Heart right ventricle (tissue), 16 donors: Measurements from ENCODE around the gene ZNF488. TPM values are rescaled to one million over a fixed set of nuclear protein-coding genes. Genes with fewer than 3 reads are reported as not detected.

ENCODE experiments used
- ATAC-seq, 8 donors: fragments of 200-7000 bp; cut with Tn5 transposase; one replicate each; pipeline ENCODE4 v1.9.1; 2020; ENCODE audit warnings: mild to moderate bottlenecking in 8 of 8, moderate library complexity in 8 of 8, moderate number of reproducible peaks in 1 of 8
- DNase-seq, 2 donors: peaks; one replicate each; pipeline ENCODE4 v3.0.0-alpha.2; 2020
- H3K27ac ChIP-seq, 10 donors: fragments of 200-600 bp; sonication (generic) in 2 of 10; one replicate each; pipeline versions ENCODE4 v1.5.0 to v1.8.0; 2020 to 2022; ENCODE audit warnings: mild to moderate bottlenecking in 3 of 10
- H3K27me3 ChIP-seq, 7 donors: fragments of 200-600 bp; one replicate each; pipeline ENCODE4 v1.8.0; 2021 to 2022; ENCODE audit warnings: mild to moderate bottlenecking in 2 of 7
- H3K36me3 ChIP-seq, 9 donors: fragments of 200-600 bp; sonication (generic) in 1 of 9; one replicate each; pipeline versions ENCODE4 v1.5.0 to v1.8.0; 2020 to 2022; ENCODE audit warnings: mild to moderate bottlenecking in 2 of 9
- H3K4me1 ChIP-seq, 9 donors: fragments of 200-600 bp; sonication (generic) in 1 of 9; one replicate each; pipeline versions ENCODE4 v1.5.0 to v1.8.0; 2020 to 2022; ENCODE audit warnings: mild to moderate bottlenecking in 4 of 9
- H3K4me3 ChIP-seq, 10 donors: fragments of 200-600 bp; sonication (generic) in 2 of 10; one replicate each; pipeline versions ENCODE4 v1.5.0 to v1.8.0; 2020 to 2022; ENCODE audit warnings: mild to moderate bottlenecking in 7 of 10, moderate library complexity in 2 of 10
- H3K9me3 ChIP-seq, 11 donors: fragments of 200-600 bp in 10 of 11; sonication (generic) in 2 of 11; one replicate each; pipeline versions ENCODE4 v1.5.0 to v1.8.0; 2013 to 2022; ENCODE audit warnings: mild to moderate bottlenecking in 2 of 11, control low read depth in 1 of 11, moderate library complexity in 1 of 11
- WGBS, 2 donors: extraction: QIAGEN DNeasy Blood & Tissue Kit; methylation state at CpG; one replicate each; pipeline ENCODE4 v1.1.7; 2013; ENCODE audit warnings: inconsistent platforms in 1 of 2; 5-methylcytosine and 5-hydroxymethylcytosine counted together
- intact Hi-C, 10 donors: fragments of 100-400 bp; cut with DNase I; formaldehyde crosslinking; loops; one replicate each; pipeline versions ENCODE4 v1.11.1 to v1.14.2; 2022
- polyA plus RNA-seq, 2 donors: library from polyadenylated mRNA; stranded (reverse); fragments of 200-250 nt; gene quantifications; one replicate each; pipeline ENCODE4 v1.2.3, GENCODE V29; 2013
- total RNA-seq, 10 donors: library from RNA; stranded (reverse); fragmentation: NEBNext Ultra II Directional in 3 of 10; extraction: Animal tissue kit (Norgen Biotek cat#: 25700) in 3 of 10; gene quantifications; one replicate each; pipeline versions ENCODE4 v1.2.1 to v1.2.4, GENCODE V29; 2021 to 2023
- TF ChIP-seq, protein P1 (sequence below), 9 donors: fragments of 200-600 bp; sonication (generic) in 2 of 9; IDR thresholded peaks; one replicate each; pipeline versions ENCODE4 v1.5.0 to v1.8.0; 2021 to 2022; ENCODE audit warnings: antibody characterized with exemption in 9 of 9, mild to moderate bottlenecking in 5 of 9, moderate library complexity in 1 of 9
- donor health status: Arrhythmogenic right ventricular cardiomyopathy.
- donor health status: ischemic (EF 13 %, LVEDD 7.1; RV severe dilation, severe dysfunction).
- donor health status: healthy with polysubstance abuse.
- donor health status: DM: no; HTN: yes; CAD: no.
- donor health status: DM: no; HTN: no; CAD: no.
- donor health status: ischemic (EF 25% LVEDD 6.9; RV normal size, moderate dysfunction).
- donor health status: ischemic (EF 25% LVEDD 5.7; RV mildly dilated, moderate dysfunction).
- donor health status: healthy.
- donor health status: DM: yes; HTN: yes; CAD: no.
- donor health status: Ischemic cardiomyopathy.
- donor health status: ischemic (EF 35%, LVEDD 5.7; RV mildly dilated, moderate dysfunction).
- donor health status: nonischemic (EF 11% LVEDD 7.7; RV severe dilation, severe dysfunction).
- donor health status: DM: yes; HTN: yes; CAD: no.
- donor health status: PGD.
- donor health status: ischemic (EF 29% LVEDD 5.4; RV normal size, mild dysfunction).
- donor health status: nonischemic (EF 23%, LVEDD 6.1; RV moderate dilation, normal function).

The ZNF488 gene
- total and polyA plus RNA-seq, 12 donors, result 0.05 to 0.14 (median 0.09) TPM; not detected in 7

- Histone ChIP-seq H3K4me3 (no peak overlapping the region), H3K9me3 (no peaks in the 10 kb centered on the region), H3K4me1 (peaks cover 0 to 12% (median 7%) of the 10 kb centered on the region in 9 donors), H3K36me3 (no peaks in the 10 kb centered on the region), H3K27ac (no peak overlapping the region), H3K27me3 (peaks cover 0 to 53% (median 20%) of the 10 kb centered on the region in 7 donors)
- ATAC-seq (no peak), DNase-seq (no peak)
- intact Hi-C loops, result loop anchor here in 1 of 10 donors (5.0 kb wide), 1 partner anchor 1098 kb away; no protein-coding TSS in a partner anchor
- 78 to 83% methylated on average over 8 of the region's 8 CpGs for WGBS, 2 donors
- TF ChIP-seq, protein P1, sequence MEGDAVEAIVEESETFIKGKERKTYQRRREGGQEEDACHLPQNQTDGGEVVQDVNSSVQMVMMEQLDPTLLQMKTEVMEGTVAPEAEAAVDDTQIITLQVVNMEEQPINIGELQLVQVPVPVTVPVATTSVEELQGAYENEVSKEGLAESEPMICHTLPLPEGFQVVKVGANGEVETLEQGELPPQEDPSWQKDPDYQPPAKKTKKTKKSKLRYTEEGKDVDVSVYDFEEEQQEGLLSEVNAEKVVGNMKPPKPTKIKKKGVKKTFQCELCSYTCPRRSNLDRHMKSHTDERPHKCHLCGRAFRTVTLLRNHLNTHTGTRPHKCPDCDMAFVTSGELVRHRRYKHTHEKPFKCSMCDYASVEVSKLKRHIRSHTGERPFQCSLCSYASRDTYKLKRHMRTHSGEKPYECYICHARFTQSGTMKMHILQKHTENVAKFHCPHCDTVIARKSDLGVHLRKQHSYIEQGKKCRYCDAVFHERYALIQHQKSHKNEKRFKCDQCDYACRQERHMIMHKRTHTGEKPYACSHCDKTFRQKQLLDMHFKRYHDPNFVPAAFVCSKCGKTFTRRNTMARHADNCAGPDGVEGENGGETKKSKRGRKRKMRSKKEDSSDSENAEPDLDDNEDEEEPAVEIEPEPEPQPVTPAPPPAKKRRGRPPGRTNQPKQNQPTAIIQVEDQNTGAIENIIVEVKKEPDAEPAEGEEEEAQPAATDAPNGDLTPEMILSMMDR (IDR thresholded peaks at IDR 0.05), result no peak
Observed at GRCh38 chr10:47380341-47381102, 3.6 kb downstream of the ZNF488 start.

DNA sequence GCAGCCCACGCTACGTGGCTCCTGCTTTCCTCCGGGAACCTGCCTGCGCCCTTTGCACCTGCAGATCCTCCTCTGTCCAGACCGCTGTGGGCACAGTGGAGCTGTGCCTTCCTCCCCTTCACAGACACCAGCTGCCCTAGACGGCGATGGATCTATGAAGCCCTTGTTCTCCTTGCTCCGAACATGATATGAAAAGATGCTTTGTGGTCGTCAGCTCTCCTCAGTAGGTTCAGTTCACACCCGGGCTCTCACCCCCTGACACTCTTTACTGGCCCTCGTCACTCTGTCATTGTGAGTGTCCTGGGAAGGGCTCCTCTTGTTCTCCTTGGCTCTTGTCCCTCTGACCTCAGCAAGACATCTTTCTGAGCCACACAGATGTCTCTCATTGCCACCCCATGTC is 4.2 kb downstream of the ZNF488 start:
- TF ChIP-seq, protein P1 (IDR thresholded peaks at IDR 0.05), result no peak
- intact Hi-C loops, result loop anchor here in 1 of 10 donors (5.0 kb wide), 1 partner anchor 1098 kb away; no protein-coding TSS in a partner anchor
- peaks cover 0 to 56% (median 20%) of the 10 kb centered on the region in 7 donors for H3K27me3 ChIP-seq

DNA sequence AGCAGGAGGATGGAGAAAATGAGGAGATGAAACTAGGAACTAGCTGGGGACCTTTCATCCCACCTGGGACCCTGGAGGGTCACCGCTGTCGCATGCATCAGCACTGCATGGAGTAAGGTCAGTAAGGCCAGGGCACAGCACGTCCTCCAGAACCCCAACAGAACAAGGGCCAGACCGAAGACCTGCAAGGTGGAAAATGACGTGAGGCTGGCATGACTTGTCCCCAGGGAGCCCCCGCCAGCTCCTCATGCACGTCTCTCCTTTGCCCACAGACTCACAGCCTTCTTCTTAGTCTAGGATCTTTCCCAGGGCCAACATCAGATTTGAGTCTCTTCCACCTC is 4.7 kb downstream of the ZNF488 start:
- DNase-seq (no peak), ATAC-seq (no peak)
- H3K4me3 ChIP-seq, result no peak overlapping the region
- TF ChIP-seq, protein P1 (IDR thresholded peaks at IDR 0.05), result no peak
- no peak overlapping the region for H3K27ac ChIP-seq
- no peaks in the 10 kb centered on the region for H3K9me3 ChIP-seq
- no peaks in the 10 kb centered on the region for H3K36me3 ChIP-seq
- intact Hi-C loops, result no loop called here
- H3K27me3 ChIP-seq, result peaks cover 0 to 52% (median 20%) of the 10 kb centered on the region in 7 donors
- H3K4me1 ChIP-seq, result peaks cover 0 to 7% (median 5%) of the 10 kb centered on the region in 9 donors
- 79 to 82% methylated on average over 7 of the region's 7 CpGs for whole genome bisulfite sequencing, 2 donors

More for the DNA sequence above, 4.2 kb downstream of the ZNF488 start:
- H3K27ac ChIP-seq, result no peak overlapping the region
- peaks cover 0 to 9% (median 6%) of the 10 kb centered on the region in 9 donors for H3K4me1 ChIP-seq
- no peak overlapping the region for H3K4me3 ChIP-seq
- ATAC-seq (no peak), DNase-seq (no peak)
- H3K36me3 ChIP-seq, result no peaks in the 10 kb centered on the region
- 65 to 66% methylated on average over 11 of the region's 11 CpGs for WGBS, 2 donors
- no peaks in the 10 kb centered on the region for H3K9me3 ChIP-seq

- no peaks in the 10 kb centered on the region for H3K9me3 ChIP-seq
- WGBS, 2 donors, result 83 to 87% methylated on average over 15 of the region's 15 CpGs
- H3K36me3 ChIP-seq, result no peaks in the 10 kb centered on the region
- peaks cover 0 to 48% (median 20%) of the 10 kb centered on the region in 7 donors for H3K27me3 ChIP-seq
- DNase-seq (no peak), ATAC-seq (no peak)
- H3K27ac ChIP-seq, result no peak overlapping the region
- TF ChIP-seq, protein P1 (IDR thresholded peaks at IDR 0.05), result no peak
- H3K4me1 ChIP-seq, result peaks cover 0 to 3% (median 2%) of the 10 kb centered on the region in 9 donors
- H3K4me3 ChIP-seq, result no peak overlapping the region
- intact Hi-C loops, result no loop called here
Observed at GRCh38 chr10:47378606-47379444, 5.3 kb downstream of the ZNF488 start.
